HG03432 (cell line): ENCODE results near the gene TAS2R31.
"Not testable (repeated sequence)": the region's sequence is repeated elsewhere in the genome, so short reads cannot be mapped to it uniquely, and the experiment has no call there.

Experiments
- ATAC-seq: cut with Tn5 transposase; IDR thresholded peaks from one replicate; pipeline ENCODE4 v1.9.1; 2021; ENCODE audit warnings: mild to moderate bottlenecking, moderate library complexity; ENCODE audit not compliant: unreplicated experiment

Gene TAS2R31, protein sequence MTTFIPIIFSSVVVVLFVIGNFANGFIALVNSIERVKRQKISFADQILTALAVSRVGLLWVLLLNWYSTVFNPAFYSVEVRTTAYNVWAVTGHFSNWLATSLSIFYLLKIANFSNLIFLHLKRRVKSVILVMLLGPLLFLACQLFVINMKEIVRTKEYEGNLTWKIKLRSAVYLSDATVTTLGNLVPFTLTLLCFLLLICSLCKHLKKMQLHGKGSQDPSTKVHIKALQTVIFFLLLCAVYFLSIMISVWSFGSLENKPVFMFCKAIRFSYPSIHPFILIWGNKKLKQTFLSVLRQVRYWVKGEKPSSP

DNA sequence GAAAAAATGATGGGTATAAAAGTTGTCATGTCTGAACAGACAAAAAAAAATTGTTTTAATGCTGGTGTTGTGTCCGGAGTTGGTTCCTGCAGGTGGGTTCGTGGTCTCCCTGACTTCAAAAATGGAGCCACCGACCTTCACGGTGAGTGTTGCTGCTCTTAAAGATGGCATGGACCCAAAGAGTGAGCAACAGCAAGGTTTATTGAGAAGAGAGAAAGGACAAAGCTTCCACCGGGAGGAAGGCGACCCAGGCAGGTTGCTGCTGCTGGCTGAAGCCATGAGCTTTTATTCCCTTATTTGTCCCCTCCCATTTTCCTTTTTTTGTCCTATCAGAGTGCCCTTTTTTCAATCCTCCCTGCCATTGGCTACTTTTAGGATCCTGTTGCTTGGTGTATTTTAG, at the start of gene TAS2R31:
Gene TAS2R31, minus strand, starts transcription at position 101 of the 400 bp plus-strand sequence. Its CDS starts 72 bp downstream, at position 29.
- no peak for ATAC-seq

DNA sequence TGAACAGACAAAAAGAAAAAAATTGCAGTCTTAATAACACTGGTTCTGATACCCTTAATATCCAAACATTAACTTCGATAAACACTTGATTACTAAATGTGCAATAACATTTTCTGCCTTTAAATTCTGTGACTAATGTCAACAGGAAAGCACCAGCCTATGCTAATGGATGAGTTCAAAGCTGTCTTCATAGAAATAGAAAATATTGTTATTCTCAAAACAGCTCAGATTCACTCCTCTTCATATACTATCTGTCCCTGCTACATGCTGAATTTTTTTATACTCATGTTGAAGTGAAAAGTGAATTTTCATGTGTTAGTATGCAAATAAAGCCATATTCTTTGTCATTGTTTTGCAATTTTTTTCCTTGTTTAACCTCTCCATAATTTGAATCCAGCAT, 47.0 kb upstream of the TAS2R31 start:
- no peak for ATAC-seq

DNA sequence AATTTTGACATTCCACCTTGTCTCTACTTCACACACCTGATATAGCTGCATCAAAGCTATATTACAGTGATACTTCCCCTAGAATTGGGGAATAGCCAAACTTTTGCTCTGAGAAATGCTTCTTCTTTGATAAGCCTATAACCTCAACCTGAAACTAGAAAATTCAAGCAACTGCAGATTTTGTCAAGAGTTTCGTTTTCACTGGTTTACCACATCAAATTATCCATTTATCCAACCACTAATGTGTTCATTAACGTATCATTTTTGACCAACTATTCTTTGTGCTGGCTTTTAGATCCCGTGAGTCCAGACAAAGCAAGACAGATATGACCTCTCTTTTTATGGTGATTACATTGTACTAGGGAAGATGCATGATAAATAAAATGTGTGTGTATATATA, 44.4 kb upstream of the TAS2R31 start:
- peak; percentile 78 for ATAC-seq

DNA sequence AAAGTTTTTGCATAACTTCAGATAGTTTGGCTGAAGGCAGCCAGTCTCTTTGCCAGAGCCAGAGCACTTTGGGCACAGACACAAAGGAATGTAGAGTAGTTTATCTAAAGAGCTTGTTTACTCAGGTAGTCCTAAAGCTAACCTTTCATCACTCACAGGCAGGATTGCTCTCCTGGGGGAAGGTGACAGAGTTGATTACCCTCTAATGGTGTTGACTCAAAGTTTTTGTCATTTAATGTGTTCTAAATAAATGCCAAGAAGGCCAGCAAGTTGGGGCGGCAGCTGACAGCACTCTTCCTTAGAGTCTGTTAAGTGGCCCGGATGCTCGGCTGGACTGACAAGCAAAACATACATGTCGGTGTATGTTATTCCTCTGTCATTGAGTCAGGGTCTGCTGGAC, 40.2 kb upstream of the TAS2R31 start:
- no peak for ATAC-seq

DNA sequence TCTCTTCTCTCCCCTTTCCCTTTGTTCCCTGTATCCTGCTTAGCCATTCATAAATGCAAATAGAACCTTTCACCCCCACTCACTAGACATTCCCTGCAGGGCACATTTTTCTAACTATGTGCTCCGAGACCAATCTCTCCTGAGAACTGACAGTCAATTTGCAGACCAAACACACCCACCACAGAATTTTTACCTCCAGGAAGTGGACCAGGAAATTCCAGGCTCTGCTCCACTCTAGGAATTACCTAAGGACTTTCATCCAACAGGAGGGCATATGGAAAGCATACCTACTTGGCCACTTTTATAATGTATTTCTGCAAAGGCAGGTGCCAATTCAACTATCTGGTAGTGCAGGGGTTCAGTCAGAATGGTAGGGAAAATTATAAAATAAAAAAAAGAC, 39.8 kb upstream of the TAS2R31 start:
- ATAC-seq, result no peak

DNA sequence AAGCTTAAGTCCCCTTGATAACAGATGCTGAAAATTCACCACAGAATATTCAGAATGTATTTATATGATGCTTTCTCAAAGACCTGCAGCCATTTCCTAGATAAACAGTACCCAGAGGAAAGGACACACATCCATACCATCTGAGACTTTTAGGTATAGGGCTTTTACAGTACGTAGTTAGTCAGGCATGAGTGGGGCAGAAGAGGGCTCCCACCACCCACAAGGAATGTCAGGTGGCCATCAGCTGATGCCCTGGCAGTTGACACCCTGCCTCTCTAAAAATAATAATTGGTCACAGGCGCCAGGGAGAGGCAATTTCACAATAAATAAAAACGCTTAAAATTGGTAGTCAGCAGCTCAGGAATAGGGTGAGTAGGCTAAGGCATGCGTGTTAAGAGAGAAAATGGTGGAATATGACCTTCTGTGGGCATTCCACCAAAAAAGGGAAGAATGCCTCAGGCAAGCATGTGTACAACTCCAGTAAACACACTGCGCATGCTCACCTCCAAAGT, 38.7 kb upstream of the TAS2R31 start:
- no peak for ATAC-seq

DNA sequence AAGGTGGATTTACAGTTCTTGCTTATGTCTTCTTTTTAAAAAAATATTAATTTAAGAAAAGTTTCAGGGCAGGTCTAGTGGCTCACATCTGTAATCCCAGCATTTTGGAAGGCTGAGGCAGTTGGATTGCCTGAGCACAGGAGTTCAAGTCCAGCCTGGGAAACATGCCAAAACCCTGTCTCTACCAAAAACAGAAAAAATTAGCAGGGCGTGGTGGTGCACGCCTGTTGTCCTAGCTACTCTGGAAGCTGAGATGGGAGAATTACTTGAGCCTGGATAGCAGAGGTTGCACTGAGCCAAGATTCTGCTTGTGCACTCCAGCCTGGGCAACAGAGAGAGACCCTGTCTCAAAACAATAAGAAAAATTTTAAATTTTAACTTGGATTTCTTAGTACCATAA, 36.3 kb upstream of the TAS2R31 start:
- no peak for ATAC-seq

DNA sequence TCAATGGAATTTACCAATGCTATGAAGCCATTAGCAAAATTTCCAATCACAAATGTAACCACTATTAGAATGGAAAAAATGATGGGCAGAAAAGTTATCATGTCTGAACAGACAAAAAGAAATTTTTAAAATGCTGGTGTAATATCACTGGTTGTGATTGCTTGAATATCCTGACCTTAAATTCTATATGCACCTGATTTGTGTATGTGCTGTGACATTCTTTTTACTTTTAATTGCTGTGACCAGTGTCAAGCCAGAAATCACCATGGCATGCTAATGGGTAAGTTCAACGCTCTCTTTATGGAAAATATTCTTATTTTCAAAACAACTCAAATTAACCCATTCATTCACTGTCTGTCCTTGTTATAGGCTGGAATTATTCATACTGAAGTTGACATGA, 31.0 kb upstream of the TAS2R31 start, which contains the start of gene TAS2R46:
Gene TAS2R46, minus strand, starts transcription at position 101 of the 400 bp plus-strand sequence. Its CDS starts 0 bp downstream, at position 101.
- not testable (repeated sequence) for ATAC-seq

DNA sequence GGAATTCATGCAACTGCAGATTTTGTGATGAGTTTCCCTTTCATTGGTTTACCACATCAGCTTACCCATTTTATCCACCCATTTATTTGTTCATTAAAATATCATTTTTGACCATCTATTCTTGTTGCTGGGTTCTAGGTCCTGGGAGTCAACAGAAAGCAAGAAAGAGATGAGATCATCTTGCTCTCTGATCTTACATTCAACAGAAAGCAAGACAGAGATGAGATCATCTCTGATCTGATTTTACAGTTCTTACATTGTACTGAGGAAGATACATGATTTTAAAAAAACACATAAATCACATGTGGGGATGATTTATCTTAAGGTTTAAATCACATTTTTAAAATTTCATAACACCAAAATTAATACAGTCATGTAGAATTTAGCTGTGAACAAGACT, 28.6 kb upstream of the TAS2R31 start:
- ATAC-seq, result no peak

DNA sequence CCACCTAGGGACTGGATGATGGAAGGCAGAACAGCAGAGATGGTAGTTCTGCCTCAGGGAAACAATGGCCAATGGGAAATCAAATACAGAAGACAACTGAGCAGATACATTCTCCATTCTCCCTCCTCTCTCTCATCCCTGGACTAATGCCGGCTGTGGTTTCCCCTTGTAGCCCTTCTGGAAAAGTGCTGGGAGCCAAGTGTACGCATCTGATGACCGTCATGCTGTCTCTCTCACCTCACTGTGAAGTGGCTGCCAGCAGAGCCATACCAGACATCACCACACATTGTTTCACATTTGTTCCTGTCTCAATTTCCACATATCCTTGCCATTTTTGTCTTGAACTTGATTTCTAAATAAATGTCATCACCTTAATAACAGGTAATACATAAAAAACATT, 27.8 kb upstream of the TAS2R31 start:
- no peak for ATAC-seq

DNA sequence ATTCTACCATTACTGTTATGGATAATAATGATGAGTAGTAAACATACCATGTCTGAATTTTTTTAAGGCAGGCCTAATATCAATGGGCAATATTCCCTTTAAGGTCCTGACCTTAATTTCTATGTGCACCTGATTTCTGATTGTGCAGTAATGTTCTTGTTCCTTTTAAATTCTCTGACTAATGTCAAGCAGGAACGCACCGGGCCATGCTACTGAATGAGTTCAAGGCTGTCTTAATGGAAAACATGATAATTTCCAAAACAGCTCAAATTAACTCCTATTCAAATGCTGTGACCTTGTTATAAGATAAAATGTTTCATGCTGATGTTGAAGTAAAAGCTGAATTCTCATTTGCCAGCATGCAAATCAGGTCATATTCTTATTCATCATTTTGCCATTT, 24.1 kb upstream of the TAS2R31 start:
- ATAC-seq, result no peak

DNA sequence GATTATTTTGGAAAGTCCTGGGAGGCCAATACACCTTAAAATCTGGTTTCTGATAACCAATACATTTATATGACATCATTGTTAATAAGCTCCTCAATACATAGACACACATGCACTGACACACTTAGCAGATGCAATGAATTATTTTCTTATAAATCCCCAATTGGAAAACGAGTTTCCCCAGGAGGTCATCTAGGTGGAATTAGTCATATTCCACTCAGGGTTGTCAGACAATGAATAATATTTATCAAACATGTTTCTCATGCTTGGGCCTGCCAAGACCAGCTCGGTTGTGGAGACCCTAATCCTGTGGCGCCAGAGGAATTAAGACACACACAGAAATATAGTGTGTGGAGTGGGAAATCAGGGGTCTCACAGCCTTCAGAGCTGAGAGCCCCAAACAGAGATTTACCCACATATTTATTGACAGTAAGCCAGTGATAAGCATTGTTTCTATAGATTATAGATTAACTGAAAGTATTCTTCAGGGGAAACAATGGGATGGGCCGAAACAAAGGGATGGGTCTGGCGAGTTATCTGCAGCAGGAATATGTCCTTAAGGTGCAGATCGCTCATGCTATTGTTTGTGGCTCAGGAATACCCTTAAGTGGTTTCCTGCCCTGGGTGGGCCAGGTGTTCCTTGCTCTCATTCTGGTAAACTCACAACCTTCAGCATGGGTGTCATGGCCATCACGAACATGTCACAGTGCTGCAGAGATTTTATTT, 18.8 kb upstream of the TAS2R31 start:
- ATAC-seq, result not testable (repeated sequence)

DNA sequence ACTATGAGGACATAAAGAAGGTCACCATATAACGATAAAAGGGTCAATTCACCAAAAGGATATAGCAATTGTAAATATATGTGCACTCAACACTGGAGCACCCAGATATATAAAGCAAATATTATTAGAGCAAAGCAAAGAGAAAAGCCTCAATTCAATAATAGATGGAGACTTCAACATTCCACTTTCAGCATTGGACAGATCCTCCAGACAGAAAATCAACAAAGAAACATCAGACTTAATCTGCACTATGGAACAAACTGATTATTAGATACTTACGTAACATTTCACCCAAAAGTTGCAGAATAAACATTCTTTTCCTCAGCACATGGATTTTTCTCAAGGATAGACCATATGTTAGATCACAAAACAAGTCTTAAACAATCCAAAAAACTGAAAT, 10.2 kb upstream of the TAS2R31 start:
- not testable (repeated sequence) for ATAC-seq

DNA sequence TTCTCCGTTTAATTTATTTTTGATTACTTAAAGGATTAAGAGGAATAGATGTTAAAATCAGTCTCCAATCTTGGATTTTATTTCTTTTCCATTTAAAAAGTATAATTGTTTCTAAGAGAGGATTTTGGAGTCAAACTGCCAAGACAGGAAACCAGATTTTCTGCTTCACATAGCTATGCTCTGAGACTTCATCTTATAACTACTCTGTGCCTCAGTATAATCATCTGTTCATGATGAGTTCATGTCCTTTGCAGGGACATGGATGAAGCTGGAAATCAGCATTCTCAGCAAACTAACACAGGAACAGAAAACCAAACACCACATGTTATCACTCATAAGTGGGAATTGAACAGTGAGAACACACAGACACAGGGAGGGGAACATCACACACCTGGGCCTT, 9.0 kb upstream of the TAS2R31 start:
- no peak for ATAC-seq

DNA sequence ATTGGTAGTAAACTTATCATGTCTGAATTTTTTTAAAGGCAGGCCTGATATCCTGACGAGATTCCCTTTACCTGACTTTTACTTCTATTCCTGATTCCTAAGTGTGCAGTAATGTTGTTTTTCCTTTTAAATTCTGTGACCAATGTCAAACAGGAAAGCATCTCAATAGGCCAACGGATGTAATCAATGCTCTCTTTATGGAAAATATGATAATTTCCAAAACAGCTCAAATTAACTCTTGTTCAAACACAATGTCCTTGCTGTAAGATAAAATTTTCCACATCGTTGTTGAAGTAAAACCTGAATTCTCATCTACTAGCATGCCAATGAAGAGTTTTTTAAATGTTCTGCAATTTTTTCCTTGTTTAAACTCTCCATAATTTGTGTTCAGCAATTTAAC, 8.0 kb upstream of the TAS2R31 start:
- ATAC-seq, result no peak

DNA sequence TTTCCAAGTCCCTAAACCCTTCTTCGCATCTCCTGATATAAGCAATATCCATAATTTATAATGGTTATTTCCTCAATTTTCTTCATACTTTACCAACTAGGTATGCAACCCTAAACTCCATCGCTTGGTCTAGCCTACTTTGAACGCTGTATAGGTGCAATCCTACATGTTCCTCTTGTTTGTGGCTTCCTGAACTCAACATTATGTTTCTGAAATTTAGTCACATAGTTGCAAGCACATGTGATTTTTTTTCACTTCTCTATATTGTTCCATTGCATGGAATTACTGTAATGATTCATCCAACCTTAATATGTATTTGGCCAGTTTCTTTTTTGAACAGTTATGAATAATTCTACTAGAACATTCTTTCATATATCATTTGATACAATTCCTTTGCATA, 2.8 kb upstream of the TAS2R31 start:
- ATAC-seq, result not testable (repeated sequence)

DNA sequence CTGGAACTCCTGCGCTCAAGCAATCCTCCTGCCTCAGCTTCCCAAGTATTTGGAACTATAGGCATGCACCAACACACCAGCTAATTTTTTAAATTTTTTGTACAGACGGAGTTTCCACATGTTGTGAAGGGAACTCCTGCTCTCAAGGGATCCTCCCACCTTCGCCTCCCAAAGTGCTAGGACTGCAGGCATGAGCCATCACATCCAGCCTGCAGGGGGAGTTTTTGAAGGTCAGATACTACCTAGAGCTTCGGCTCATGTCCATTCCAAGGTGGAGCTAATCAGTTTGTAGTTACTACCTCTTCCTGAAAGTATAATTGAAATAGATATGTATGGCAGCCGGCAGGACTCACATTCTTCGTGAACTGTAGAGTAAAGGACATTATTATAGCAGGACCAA, 5.1 kb downstream of the TAS2R31 start:
- ATAC-seq, result no peak

DNA sequence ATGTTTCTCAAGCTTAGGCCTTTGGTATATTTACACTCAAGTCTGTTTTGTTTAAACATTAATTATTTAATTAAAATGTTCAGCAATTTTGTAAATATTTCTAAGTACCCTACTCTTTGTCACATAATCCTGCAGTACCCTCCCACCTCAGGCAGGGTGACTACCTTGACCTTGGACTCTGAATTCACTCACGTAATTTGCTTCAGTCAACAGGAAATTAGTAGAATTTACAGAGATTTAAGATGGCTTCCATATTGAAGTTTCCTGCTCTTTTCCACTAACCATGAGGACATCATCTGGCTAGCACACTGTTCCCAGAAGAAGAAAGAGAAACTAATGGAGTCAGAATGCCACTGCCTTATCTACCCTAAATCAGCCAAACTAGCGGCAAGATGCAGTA, 7.8 kb downstream of the TAS2R31 start:
- ATAC-seq, result no peak

DNA sequence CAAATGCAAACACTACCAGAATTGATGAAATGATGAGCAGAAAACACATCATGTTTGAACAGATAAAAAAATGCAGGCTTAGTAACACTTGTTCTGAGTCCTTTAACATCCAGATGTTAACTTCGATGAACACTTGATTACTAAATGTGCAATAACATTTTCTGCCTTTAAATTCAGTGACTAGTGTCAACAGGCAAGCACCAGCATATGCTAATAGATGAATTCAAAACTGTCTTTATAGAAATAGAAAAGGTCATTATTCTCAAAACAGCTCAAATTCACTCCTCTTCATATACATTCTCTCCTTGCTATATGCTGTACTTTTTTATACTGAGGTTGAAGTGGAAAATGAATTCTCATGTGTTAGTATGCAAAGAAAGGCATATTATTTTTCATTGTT, 8.7 kb downstream of the TAS2R31 start, which contains the start of gene TAS2R19:
Gene TAS2R19, minus strand, starts transcription at position 101 of the 400 bp plus-strand sequence. Its CDS starts 49 bp downstream, at position 52.
- no peak for ATAC-seq

DNA sequence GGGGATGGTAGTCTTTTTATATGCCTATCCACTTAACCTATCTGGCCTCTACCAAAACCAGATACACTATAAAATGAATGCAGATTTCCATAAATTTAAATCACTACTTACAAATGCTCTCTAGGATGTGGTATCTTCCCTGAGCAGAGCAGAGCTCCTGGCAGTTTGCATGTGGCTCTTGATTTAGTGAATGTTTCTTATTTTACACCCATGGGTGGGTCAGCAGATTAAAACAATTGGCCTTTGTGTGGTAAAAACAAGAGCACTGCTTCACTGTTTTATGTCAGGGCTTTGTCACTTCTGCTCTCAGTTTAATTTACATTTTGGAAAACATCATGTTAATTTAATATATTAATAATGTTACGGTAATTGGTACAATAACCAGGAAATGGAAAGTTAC, 14.3 kb downstream of the TAS2R31 start:
- ATAC-seq, result no peak

DNA sequence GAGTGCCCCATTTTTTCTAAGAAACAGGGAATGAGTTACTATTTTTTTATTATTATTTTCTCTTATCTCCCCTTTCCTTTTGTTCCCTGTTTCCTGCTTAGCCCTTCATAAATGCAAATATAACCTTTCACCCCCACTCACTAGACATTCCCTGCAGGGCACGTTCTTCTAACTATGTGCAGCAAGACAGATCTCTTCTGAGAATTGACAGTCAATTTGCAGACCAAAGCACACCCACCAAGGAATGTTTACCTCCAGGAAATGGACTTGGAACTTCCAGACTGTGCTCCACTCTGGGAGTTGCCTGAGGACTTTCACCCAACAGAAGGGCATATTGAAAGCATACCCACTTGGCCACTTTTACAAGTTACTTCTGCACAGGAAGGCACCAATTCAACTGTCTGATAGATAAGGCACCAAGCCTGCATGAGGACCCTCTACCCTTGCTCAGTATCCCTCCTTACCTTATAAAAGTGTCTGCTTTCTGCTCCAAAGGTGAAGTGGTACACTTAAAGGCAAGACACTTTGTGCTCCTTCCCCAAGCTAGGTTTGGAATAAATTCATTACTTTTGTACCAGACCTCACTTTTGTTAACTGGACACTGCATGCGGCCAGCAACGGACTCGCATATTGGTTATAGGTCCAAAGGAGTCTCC, 15.3 kb downstream of the TAS2R31 start:
- ATAC-seq, result no peak
